Esophagus squamous epithelium (tissue), 4 donors: ENCODE measurements around the gene PCDHB10.
"Not testable (repeated sequence)": the region's sequence is repeated elsewhere in the genome, so short reads cannot be mapped to it uniquely, and the experiment has no call there.

Experiments used
- POLR2A ChIP-seq, 4 donors: fragments of 450-650 bp; IDR thresholded peaks; one replicate each; pipeline ENCODE4 v1.6.1; 2017; ENCODE audit warnings: antibody characterized with exemption in 4 of 4, mild to moderate bottlenecking in 4 of 4, moderate library complexity in 3 of 4
- TF ChIP-seq, protein P1 (sequence below), 6 experiments: fragments of 450-650 bp in 4 of 6; fragments of 200-600 bp in 2 of 6; sonication (generic) in 2 of 6; IDR thresholded peaks; one replicate each; pipeline ENCODE4 v1.5.1; 2016 to 2019; ENCODE audit warnings: antibody characterized with exemption in 6 of 6, mild to moderate bottlenecking in 4 of 6, moderate library complexity in 4 of 6

DNA sequence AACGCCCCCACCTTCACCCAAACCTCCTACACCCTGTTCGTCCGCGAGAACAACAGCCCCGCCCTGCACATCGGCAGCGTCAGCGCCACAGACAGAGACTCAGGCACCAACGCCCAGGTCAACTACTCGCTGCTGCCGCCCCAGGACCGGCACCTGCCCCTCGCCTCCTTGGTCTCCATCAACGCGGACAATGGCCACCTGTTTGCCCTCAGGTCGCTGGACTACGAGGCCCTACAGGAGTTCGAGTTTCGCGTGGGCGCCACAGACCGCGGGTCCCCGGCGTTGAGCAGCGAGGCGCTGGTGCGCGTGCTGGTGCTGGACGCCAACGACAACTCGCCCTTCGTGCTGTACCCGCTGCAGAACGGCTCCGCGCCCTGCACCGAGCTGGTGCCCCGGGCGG is 32.7 kb downstream of the PCDHB10 start:
- not testable (repeated sequence) for TF ChIP-seq POLR2A (IDR thresholded peaks at IDR 0.05)
- TF ChIP-seq, protein P1, sequence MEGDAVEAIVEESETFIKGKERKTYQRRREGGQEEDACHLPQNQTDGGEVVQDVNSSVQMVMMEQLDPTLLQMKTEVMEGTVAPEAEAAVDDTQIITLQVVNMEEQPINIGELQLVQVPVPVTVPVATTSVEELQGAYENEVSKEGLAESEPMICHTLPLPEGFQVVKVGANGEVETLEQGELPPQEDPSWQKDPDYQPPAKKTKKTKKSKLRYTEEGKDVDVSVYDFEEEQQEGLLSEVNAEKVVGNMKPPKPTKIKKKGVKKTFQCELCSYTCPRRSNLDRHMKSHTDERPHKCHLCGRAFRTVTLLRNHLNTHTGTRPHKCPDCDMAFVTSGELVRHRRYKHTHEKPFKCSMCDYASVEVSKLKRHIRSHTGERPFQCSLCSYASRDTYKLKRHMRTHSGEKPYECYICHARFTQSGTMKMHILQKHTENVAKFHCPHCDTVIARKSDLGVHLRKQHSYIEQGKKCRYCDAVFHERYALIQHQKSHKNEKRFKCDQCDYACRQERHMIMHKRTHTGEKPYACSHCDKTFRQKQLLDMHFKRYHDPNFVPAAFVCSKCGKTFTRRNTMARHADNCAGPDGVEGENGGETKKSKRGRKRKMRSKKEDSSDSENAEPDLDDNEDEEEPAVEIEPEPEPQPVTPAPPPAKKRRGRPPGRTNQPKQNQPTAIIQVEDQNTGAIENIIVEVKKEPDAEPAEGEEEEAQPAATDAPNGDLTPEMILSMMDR (IDR thresholded peaks at IDR 0.05) = not testable (repeated sequence)
